GM18526 (cell line): ENCODE measurements around the gene C9orf78.

Source experiments
- POLR2A ChIP-seq: IDR thresholded peaks from 3 replicates; pipeline ENCODE4 v1.6.1; 2011; ENCODE audit not compliant: insufficient read length; ENCODE audit errors: extremely low read depth

The C9orf78 gene

DNA sequence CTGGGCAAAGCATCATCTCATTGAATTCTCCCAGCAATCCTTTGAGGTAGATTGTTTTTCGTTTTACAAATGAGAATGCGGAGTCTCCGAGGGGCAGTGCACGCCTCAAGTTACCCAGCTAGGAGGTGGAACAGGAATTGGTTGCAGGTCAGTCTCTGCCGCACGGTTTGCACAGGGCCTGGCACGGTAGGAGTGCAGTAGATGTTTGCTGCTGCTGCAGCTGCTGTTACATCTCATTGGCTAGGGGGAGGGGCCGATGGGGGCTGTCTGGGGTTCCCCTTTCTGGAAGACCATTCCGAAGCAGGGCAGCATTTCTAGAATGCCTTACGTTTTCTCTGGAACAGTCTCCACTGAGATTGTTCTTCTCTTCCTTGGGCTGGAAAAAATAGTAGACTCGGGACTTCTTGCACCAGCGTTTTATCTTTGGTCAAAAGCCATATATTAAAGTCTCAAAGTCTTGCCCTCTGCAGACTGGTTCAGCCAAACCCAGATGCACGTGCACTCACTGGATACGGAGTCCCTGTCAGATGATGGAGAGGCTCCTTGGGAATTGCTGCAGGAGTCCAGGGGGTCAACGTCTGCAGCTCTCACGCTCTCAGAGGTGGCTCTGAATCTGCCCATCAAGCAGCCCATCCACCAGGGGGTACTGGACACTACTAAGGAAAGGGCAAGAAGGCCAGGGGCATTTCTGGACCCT is 1.4 kb upstream of the C9orf78 start:
- no peak for TF ChIP-seq POLR2A

DNA sequence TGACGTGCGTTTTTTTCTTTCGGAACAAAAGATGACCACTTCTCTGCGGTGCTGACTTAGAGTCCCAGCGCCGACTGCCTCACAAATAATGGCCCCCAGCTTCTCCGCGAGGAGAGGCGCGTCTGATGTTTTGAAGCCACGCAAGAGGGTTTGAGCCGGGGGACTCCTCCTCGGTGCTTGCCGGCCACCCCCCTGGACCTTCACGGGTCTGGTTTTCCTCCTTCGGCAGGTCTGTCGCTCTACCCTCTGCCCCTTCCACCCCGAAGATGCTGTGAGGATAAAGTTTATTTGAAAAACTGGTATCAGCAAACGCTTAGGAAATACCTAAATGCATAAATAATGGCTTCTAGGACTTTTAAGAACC is 767 bp upstream of the C9orf78 start:
- no peak for TF ChIP-seq POLR2A

DNA sequence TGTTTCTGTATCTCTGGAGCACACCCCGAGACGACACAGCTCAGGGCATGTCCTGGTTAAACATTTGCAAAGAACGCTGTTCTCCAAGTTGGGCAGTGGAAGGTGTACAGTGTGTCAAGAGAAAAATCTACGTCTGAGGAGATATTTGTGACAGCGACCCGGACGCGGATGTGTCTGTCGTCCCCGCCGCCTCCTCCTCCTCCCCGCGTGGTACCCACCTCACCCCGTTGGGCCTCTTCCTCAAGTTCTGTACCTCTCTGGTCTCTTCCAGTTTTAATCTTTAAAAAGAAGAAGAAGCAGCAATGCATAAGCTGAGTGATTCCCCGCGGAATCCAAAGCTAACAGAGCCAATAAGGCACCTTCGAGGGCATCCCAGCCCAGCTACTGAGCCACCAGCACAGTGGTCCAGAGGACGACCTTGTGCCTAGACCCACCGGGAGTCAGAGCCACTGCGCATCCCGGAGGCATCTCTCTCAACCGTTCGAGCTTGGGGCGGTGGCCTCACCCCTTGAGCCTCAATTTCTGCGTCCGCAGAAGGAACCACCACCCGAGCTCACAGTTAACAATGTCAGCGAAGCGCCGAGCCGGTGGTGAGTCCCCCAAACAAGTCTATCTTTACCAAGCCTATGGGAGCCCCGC is 467 bp downstream of the C9orf78 start:
- TF ChIP-seq POLR2A: no peak

DNA sequence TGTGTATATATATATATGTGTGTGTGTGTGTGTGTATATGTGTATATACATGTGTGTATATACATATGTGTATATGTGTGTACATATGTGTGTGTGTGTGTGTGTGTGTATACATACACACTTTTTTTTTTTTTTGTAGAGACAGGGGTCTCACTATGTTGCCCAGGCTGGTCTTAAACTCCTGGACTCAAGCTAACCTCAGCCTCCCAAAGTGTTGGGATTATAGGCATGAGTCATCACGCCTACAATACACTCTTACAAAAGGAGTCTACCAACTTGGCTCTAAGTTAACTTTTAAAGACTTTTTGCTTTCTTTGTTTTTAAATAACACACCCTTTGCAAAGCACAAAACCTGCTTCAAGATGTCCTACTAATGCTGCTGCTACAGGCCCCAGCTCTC is 2.1 kb downstream of the C9orf78 start:
- no peak for TF ChIP-seq POLR2A

DNA sequence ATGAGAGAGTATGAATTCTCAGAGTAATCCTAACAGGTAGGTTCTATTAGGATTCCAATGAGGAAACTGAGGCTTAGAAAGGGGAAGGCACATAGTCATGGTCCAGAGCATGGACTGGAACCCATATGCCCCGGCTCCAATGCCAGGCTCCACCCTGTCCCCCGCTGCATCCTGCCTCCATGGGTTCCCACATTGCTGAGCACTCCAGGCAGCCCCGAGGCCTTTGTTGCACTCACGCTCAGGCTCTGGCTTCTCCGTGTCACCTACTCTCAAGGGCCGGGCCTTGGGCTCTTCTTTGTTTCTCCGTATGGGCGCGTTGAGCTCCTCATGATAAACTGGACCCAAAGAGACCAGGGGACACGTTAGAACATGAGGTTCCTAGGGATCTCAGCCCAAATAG is 6.1 kb downstream of the C9orf78 start:
- no peak for TF ChIP-seq POLR2A

DNA sequence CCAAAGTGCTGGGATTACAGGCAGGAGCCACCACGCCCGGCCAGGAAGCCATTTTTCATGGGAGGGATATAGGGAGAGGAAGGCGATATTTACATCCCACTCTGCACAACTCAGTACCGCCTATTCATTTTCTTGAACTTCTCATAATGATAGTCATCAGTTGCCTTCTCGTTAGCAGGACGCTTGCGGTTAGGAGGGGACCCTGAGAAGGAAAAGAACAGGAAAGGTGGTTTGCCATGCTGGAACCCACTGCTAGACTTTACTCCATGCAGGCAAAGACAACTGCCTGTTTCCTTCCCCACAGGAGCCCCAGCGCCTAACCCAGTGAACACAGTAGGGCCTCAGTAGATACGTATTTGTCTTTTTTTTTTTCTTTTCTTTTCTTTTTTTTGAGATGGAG is 7.0 kb downstream of the C9orf78 start:
- no peak for TF ChIP-seq POLR2A

DNA sequence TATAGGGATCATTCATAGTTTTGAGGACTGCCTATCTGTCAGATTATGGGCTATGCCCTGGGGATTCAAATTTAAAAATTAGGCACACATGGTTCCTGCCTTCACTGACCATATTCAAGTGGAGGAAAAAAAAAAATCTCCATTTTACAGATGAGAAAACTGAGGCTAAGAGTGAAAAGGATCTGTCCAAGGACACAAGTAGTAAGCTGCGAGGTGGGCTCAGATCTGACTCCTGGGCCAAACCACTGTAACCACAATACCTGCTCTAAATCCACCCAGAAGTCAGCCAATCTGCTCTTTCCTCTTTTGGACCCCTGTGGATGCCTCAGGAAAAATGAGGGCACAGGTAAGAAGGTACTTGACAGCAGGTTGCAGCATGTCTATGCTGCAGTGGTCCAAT is 8.3 kb downstream of the C9orf78 start:
- no peak for TF ChIP-seq POLR2A

DNA sequence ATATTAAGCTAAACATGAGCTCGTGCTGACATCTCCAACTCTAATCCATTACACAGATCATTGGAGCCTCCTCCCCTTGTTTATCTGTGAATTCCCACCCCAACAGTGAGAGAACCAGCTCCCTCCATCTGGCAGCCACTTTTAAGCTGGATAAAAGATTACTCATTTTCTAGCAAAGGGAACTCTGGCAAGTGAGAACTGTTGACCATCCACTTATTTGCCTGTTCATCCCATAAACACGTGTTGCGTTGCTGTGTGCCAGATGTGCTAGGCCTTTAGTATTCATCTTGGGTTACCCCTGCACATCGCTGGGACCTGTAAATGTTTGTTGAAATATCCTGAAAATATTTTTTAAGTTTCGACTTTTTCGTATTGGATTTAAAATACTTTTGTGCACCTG is 8.7 kb downstream of the C9orf78 start:
- TF ChIP-seq POLR2A: no peak

DNA sequence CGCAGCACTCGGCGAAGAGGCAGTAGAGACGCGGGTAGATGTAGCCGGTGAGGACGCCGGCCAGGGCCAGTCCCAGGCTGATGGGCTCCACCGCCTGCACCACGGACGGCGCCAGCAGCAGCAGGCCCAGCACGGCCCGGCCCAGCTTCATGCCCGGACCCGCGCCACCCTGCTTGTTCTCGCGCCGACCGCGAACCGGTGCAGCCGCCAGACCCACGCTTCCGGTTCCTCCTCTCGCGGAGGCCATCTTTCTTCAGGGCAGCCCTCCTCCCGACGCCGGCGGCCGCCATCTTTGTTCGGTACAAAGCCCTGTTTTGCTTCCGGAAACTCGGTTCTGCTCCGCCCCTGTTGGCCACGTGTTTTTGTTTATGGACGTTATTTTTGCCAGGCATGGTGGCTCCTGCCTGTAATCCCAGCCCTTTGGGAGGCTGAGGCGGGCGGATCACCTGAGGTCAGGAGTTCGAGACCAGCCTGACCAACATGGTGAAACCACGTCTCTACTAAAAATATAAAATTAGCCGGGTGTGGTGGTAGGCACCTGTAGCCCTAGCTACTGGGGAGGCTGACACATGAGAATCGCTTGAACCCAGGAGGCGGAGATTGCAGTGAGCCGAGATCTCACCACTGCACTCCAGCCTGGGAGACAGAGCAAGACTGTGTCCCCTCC is 11.0 kb downstream of the C9orf78 start, which contains the start of gene TOR1A:
TSS of gene TOR1A (minus strand) at position 202 of the 667 bp plus-strand sequence. CDS start at position 151, 51 bp downstream.
- peak; percentile 82 for TF ChIP-seq POLR2A

DNA sequence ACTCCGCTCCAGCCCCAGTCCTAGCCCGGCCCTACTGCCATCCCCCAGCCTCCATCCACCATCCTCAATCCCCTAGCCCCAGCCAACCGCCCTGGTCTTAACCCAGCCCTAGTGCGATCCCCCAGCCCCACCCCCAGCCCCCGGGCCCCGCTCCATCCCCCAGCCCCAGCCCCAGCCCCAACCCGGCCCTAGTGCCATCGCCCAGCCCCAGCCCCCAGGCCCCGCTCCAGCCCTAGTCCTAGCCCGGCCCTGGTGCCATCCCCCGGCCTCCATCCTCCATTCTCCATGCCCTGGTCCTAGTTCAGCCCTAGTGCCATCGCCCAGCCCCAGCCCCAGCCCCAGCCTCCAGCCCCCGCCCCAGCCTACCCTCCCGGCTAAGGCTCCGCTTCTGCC is 11.5 kb downstream of the C9orf78 start:
- no peak for TF ChIP-seq POLR2A

DNA sequence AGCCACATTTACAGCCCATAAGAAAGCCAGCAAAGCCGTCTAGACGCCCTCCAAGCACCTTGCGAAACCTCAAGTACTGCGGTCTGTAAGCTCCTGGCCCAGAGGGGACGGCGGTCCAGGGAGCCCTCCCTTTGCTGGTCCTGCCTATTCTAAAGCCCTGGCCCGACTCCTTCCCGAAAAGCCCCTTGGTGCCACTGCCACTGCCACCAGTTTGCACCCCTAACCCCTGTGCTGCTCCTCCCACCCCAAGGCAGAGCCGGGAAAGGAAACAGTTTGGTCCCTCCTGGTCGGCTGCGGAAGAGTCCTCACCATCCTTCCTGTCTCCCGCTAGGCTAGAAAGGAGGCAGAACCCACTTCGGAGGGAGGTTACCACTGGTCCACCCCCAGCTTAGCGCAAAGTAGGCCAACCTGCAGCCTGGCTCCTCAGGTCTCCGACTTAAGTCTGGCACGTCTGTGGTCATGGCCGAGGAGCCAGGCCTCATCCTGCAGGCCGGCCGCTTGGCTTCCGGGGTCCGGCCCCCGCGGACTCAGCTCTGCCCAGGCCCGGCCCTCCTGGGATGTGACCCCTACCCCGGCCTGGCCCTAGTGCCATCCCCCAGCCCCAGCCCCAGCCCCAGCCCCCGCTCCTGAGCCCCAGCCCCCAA is 12.1 kb downstream of the C9orf78 start:
- TF ChIP-seq POLR2A: no peak

DNA sequence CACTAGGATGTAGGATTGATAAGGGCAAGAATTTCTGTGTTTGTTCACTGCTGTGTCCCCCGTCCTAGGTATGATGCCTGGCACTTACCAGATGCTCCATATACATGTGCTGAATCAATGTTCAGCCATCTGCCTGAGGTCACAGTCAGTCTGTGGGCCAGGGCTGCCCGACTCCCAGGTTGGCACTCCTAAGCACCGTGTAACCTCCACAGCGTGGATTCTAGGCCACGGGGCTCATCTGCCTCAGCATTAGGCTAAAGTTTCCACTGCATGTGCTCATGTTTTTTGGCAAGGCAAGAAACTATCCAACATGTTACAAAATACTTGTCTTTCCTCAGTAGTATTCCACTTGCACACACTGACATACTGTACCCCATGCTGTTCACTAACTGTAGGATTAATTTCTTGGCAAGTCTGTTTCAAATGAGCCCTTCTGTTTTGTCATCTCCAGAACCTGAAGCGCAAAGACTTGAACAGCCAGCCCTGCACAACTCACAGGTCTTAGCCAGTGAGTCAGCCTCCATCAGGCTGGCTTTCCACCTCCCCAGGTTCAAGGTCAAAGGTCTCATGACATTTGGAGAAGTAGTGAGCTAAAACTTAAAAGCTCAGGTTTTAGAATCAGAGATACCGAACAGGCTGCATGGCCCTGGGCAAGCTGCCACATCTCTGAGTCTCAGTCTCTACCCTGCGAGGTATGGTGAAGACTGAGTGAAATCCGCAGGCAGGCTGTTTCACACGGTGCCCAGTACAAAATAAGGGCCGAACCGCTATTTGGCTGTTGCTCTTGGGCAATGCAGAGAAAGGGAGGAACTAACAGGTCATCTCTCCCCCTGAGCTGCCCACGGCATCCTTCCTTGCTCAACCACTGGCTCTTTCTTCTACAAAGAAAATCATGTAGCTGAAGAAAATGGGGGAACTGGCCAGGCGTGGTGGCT is 18.3 kb downstream of the C9orf78 start:
- no peak for TF ChIP-seq POLR2A

DNA sequence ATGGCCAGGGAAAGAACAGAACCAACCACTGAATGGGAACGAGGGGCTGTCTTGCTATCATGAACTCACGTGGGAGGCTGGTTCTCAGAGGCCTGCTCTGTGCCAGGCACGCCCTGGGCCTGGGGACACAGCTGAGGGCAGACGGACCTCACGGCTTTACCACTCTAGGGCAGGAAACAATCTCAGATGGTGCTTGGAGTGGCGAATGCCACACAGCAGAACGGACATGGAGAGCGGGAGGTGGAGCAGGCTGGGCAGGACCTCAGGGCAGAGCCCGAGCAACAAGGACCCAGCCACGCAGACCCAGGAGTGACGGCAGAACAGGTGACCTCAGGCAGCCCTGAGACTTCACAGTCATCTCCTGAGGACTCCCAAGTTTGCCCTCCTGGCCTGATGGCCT is 19.8 kb downstream of the C9orf78 start:
- TF ChIP-seq POLR2A: no peak

DNA sequence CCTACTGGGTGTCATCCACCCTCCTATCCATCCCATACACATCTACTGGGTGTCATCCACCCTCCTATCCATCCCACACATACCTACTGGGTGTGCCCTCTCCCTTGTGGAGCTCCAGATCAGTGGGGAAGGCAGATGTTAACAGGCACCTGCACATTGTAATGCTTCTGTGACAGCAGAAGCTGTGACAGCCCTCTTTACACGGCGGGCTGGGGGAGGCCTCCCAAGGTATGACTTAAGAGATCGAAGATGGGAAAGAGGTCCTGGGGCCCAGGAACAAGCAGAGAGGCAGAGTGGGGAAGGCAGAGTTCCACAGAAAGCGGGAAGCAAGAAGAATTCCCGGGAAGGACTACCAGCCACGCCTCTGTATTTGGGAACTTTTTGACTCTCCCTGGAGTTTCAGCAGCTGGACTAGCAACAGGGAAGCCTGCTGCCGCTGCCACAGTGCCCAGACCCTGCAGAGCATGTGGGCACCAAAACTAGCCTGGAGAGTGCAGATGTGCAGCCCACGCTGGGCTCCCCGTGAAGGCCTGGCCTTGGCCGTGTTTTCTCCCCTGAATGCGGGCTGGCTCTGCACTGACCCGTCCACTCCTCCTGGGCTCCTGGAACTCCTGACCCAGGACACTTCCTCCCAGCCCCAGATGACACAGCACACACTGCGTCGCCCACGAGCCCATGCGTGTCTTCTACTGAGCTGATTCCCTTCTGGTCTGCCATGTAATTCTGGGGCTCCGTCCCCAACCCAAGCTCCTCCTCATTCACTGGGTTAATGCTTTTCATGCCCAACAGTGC is 20.4 kb downstream of the C9orf78 start:
- TF ChIP-seq POLR2A: no peak
